Measurements from ENCODE around the gene FOXO6. TPM values are rescaled to one million over a fixed set of nuclear protein-coding genes. Genes with fewer than 3 reads are reported as not detected.

FOXO6 gene
- total RNA-seq, 1 experiment from 2014 or later = 0.47 TPM

GRCh38 chr1:41315146-41315822, 46.0 kb upstream of the FOXO6 start:
- H3K27ac Mint-ChIP-seq (ENCODE audit: unreplicated experiment) = no peak overlapping the region
- DNase-seq = no peak
- peaks cover 57% of the 10 kb centered on the region for H3K27me3 Mint-ChIP-seq (ENCODE audit: unreplicated experiment)
- H3K4me1 Mint-ChIP-seq (ENCODE audit: low read depth, unreplicated experiment) = no peaks in the 10 kb centered on the region
- no peaks in the 10 kb centered on the region for H3K36me3 Mint-ChIP-seq (ENCODE audit: insufficient read depth, unreplicated experiment)
- no peaks in the 10 kb centered on the region for H3K9me3 Mint-ChIP-seq (ENCODE audit: low read depth, unreplicated experiment)
- CTCF ChIA-PET = interaction anchor here (0.6 kb wide), 1 partner anchor 38 kb away, joined by 5 read pairs; no protein-coding TSS in a partner anchor
- no peak for TF ChIP-seq CTCF (IDR thresholded peaks at IDR 0.05; ENCODE audit: unreplicated experiment)
- no peak overlapping the region for H3K4me3 Mint-ChIP-seq (ENCODE audit: low read depth, unreplicated experiment)
- BruUV-seq (replicated peaks) = no TSS peak
- intact Hi-C loops (cut with micrococcal nuclease; ENCODE audit: unreplicated experiment) = no loop called here

- no peak for DNase-seq
- no TSS peak for BruUV-seq (replicated peaks)
- H3K4me3 Mint-ChIP-seq (ENCODE audit: low read depth, unreplicated experiment) = no peak overlapping the region
- TF ChIP-seq CTCF (IDR thresholded peaks at IDR 0.05; ENCODE audit: unreplicated experiment) = no peak
- no peak overlapping the region for H3K27ac Mint-ChIP-seq (ENCODE audit: unreplicated experiment)
- intact Hi-C loops (cut with micrococcal nuclease; ENCODE audit: unreplicated experiment) = no loop called here
- peaks cover 51% of the 10 kb centered on the region for H3K27me3 Mint-ChIP-seq (ENCODE audit: unreplicated experiment)
- no peaks in the 10 kb centered on the region for H3K9me3 Mint-ChIP-seq (ENCODE audit: low read depth, unreplicated experiment)
- CTCF ChIA-PET = no interaction called here
- H3K4me1 Mint-ChIP-seq (ENCODE audit: low read depth, unreplicated experiment) = no peaks in the 10 kb centered on the region
- H3K36me3 Mint-ChIP-seq (ENCODE audit: insufficient read depth, unreplicated experiment) = no peaks in the 10 kb centered on the region
These were observed 45.4 kb upstream of the FOXO6 start for GRCh38 chr1:41315871-41316270.

GRCh38 chr1:41317361-41317760, 43.9 kb upstream of the FOXO6 start:
- intact Hi-C loops (cut with micrococcal nuclease; ENCODE audit: unreplicated experiment) = no loop called here
- BruUV-seq (replicated peaks) = no TSS peak
- Mint-ChIP-seq H3K36me3 (ENCODE audit: insufficient read depth, unreplicated experiment) (no peaks in the 10 kb centered on the region), H3K9me3 (ENCODE audit: low read depth, unreplicated experiment) (no peaks in the 10 kb centered on the region), H3K4me1 (ENCODE audit: low read depth, unreplicated experiment) (no peaks in the 10 kb centered on the region), H3K27ac (ENCODE audit: unreplicated experiment) (no peak overlapping the region), H3K4me3 (ENCODE audit: low read depth, unreplicated experiment) (no peak overlapping the region), H3K27me3 (ENCODE audit: unreplicated experiment) (peaks cover 46% of the 10 kb centered on the region)
- no peak for TF ChIP-seq CTCF (IDR thresholded peaks at IDR 0.05; ENCODE audit: unreplicated experiment)
- CTCF ChIA-PET = no interaction called here
- DNase-seq = no peak

GRCh38 chr1:41318135-41318534, 43.1 kb upstream of the FOXO6 start:
- H3K4me1 Mint-ChIP-seq (ENCODE audit: low read depth, unreplicated experiment) = no peaks in the 10 kb centered on the region
- H3K4me3 Mint-ChIP-seq (ENCODE audit: low read depth, unreplicated experiment) = no peak overlapping the region
- intact Hi-C loops (cut with micrococcal nuclease; ENCODE audit: unreplicated experiment) = no loop called here
- peaks cover 46% of the 10 kb centered on the region for H3K27me3 Mint-ChIP-seq (ENCODE audit: unreplicated experiment)
- CTCF ChIA-PET = no interaction called here
- TF ChIP-seq CTCF (IDR thresholded peaks at IDR 0.05; ENCODE audit: unreplicated experiment) = no peak
- DNase-seq = no peak
- H3K36me3 Mint-ChIP-seq (ENCODE audit: insufficient read depth, unreplicated experiment) = no peaks in the 10 kb centered on the region
- no peaks in the 10 kb centered on the region for H3K9me3 Mint-ChIP-seq (ENCODE audit: low read depth, unreplicated experiment)
- no TSS peak for BruUV-seq (replicated peaks)
- no peak overlapping the region for H3K27ac Mint-ChIP-seq (ENCODE audit: unreplicated experiment)

Measured in Calu3 (cell line).